DMS153 treated with DMSO at 0.1 percent for 48 hours (cell line): Measurements from ENCODE around the gene RPL23.

ENCODE experiments used
- DNase-seq: peaks from one replicate; lab custom pipeline; 2025; ENCODE audit not compliant: unreplicated experiment; lab: John Stamatoyannopoulos, UW

RPL23 gene

DNA sequence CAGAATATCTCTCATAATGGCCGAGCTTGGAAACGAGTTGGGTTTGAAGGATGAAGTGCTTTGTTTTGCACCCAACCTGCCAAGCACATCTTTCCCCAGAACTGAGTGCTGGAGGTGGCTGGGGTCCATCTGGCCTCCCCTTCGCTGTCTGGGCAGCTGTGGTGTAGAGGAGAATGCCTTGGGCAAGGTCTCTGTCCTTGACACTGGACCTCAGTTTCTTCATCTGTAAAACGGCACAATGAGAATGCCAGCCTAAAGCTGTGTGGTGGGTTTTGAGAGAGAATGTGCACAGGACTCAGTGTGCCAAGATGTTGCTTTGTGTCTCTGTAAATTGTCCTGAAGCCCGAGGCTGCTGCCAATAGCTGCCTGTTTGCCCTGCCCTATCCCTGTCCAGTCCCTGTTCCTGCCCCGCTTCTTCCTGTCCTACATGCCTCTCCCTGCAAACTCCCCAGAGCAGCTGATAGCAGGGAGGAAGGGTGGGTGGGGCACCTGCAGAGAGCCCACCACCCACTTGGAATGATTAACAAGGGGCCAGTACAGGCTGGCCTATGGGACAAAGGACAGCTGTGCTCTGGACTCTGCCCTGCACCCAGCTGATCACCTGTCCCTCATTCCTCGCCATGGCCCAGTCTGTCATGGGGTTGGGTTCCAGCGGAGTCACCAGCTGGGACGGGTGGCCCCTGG is 31.7 kb upstream of the RPL23 start:
- no peak for DNase-seq

DNA sequence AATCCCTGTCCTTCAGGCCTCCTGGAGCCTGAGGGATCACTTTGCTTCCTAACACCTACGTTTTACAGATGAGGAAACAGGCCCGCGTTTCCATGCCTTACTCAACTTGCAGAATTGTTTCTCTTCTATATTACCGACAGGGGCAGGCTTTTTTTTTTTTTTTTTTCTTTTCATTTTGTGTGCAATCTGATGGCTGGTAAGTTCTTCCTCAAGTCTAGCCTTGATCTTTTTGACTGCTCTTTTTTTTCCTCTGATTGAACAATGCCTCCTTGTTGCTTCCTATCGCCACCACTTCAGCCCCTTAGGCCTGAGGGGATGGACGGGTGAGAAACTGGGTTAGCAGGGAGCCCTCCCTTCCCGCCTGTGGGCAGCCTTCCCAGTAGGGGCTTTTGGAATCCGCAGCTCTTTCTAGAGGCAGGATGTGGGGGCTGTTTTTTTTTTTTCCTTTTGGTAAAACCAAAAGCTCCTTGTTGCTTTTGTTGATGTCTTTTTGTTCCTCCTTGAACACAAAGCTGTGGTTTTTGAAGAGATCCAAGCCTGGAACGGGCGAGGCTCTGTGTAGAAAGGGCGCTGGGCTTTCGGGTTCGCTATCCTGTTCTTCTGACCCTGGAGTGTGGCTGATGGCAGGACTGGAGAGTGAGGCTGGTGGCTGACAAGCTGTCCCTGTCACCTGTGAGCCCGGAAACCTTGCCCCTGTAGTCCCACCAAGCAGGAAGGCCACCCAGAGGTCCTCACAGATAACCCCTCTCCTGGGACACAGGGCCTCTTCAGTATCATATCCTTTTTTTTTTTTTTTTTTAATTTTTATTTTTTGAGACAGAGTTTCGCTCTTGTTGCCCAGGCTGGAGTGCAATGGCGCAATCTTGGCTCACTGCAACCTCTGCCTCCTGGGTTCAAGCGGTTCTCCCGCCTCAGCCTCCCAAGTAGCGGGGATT is 30.3 kb upstream of the RPL23 start:
- no peak for DNase-seq

DNA sequence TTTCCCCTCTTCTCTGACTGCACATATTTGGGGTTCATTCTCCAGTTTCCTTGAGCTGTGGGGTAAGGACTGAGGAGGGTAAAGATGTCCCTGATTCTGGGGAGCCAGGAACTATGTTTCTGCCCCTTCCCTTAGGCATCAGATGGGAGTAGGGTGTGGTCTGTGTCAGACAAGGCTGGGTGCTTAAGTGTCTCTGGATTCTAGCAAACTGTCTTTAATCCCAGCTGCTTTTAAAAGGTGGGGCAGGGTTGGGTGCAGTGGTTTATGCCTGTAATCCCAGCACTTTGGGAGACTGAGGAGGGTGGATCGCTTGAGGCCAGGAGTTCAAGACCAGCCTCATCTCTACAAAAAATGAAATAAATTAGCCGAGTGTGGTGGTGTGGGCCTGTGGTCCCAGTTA is 29.3 kb upstream of the RPL23 start:
- no peak for DNase-seq

GRCh38 chr17:38881600-38882191 is 28.2 kb upstream of the RPL23 start:
- DNase-seq: no peak

GRCh38 chr17:38879878-38880665 is 26.6 kb upstream of the RPL23 start:
- no peak for DNase-seq

- no peak for DNase-seq
Observed at GRCh38 chr17:38877130-38877851, 23.8 kb upstream of the RPL23 start.

GRCh38 chr17:38875477-38876075 is 22.1 kb upstream of the RPL23 start:
- DNase-seq: no peak

DNA sequence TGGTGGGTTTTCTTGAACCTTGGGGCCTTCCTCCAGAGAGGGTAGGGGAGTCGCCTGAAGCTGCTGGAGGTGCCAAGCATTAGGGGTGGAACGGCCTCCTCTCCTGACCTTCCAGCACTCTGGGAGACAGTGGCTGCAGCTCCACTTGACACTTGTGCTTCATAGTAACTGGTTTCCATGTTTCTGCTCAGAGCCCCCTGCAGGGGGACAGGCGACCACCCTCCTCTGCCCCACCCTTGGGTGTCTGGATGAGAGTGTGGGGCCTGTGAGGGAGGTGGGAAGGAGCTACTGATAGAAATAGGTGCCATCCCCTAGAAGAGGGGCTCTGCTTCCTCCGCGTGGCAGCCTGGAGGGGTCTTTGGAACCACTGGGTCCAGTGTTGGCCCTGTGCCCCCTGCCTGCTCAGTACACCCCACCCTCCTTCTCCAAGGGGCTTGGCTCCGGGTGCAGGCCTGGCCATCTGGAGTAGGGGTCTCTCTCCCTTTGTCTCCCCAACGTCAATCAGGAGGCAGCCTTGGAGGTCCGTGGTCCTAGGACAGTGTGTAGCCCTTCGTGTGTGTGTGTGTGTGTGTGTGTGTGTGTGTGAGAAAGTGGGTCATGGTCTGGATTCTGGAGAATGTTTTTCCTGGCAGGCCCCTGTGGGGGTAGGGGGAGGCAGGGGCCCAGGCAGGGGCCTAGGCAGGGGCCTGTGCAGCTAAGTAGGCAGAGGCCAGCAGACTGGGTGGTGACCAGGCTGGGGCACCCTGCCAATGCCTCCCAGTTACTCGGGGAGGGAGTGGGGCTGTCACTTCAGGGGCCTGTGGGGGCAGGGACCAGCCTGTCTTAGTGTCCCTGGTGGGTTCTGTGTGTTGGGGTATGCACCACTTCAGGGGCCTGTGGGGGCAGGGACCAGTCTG is 21.2 kb upstream of the RPL23 start:
- DNase-seq: no peak

- DNase-seq: no peak
Observed at GRCh38 chr17:38873640-38874380, 20.3 kb upstream of the RPL23 start.

DNA sequence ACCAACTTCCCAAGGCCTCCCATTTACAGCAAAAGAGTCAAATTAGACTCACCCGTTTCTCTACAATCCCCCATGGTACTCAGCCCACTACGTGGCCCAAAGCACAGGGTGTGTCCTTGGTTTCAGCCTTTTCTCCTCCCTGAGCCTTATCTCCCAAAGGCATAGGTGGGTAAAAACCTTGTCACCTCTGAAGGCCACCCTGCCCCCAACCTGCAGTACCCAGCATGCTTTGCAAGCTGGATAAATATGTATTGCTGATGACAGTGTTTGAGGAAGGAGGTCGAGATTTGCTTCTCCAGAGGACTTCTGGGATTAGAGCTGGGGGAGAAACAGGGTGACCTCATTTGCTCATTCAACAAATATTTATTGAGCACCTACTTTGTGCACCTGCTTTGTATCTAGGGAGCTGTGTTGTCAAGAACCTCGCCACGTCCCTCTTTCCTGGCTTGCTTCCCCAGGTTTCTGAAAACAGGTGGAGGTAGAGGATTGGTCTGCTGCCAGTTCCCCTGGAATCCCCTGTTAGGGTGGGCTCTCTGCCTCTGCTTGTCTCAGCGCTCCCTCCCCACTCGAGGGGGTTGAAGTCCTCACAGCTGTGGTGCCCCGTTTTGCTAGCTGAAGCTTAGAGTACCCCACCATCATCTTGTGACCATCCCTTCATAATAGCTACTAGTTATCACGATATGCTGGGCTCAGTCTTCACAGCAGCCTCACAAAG is 19.3 kb upstream of the RPL23 start:
- DNase-seq: no peak

DNA sequence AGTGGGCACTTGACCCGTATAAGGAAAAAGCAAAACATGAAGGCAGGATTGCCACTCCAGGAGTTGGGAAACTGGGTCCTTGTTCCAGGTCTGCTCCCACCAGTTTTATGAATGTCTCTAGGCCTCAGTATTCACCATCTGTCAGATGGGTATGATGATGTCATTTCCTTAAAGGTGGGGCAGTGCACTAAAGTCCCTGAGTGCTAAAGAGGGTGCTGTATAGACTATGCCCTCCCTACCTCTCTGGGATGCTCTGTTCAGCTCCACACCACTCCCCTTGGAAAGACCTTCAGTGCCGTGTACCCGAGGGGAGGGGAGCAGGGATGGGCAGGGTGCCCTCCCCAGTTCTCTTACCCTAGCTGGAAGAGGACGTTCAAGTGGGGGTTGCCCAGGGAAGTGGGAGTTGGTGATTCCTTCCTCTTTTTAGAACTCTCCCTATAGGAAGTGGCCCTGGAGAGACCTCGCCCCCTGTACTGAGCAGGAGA is 18.5 kb upstream of the RPL23 start:
- no peak for DNase-seq

GRCh38 chr17:38871247-38872015 is 17.9 kb upstream of the RPL23 start:
- DNase-seq: peak; percentile 17

DNA sequence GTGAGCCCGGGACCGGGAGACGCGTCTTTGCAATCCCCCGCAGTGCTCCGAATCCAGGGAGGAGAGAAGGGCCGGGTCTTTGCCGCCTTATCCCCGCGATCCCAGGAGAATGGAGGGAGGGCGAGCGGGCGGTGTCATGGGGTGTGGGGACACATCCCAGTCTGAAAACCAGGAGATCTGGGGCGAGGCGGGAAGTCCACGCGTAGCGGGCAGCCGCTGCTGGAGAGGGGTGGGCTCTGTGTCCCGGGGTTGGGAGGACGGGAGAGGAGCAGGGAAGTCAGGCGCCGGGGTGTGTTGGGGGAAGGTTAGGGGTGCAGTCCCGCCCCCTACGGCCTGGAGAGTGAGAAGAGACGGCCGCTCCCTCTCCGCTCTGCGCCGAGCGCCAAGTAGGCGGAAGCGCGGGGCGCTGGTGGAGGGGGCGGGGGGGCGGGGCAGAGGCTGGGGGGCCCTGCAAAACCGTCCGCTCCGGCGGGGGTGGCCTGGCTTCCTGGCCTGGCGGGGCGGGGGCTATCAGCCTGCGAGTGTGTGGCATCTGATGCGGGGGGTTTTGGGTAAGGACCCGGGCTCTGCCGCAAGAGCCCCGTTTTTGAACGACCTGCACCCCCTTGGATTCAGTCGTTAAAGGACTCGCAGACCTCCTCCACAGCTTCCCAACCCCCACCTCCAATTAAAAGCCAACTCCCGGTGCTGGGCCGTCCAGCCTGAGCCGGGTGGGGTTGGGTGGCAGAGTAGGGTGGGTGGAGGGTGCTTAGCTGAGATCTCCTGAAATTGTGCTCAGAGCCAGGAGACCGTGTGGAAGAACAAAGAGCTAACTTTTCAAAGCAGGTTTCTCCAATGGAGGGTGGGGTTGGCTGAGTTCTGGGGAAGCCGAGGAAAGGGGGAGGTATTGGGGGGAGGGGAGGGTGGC is 17.0 kb upstream of the RPL23 start:
- DNase-seq: peak; percentile 5

- peak; percentile 76 for DNase-seq
Observed at GRCh38 chr17:38869526-38870258, 16.2 kb upstream of the RPL23 start, which contains the start of gene LASP1. Gene LASP1 (plus strand): TSS chr17:38870058. CDS start chr17:38870190, 132 bp downstream.
